Stimulated activated naive CD8-positive, alpha-beta T cell treated with anti-CD3 and anti-CD28 coated beads, Interleukin-15, Interleukin-2, amounts not matched to agents 100 ng/mL and 50 ng/mL, for 24 hours (primary cell): Measurements from ENCODE around the gene EPHB4.

Experiments
- H3K27ac Mint-ChIP-seq: one replicate; pipeline ENCODE4 v1.8.0; 2021; ENCODE audit warnings: mild to moderate bottlenecking, mixed read lengths
- H3K27me3 Mint-ChIP-seq: one replicate; pipeline ENCODE4 v1.8.0; 2021; ENCODE audit warnings: mixed read lengths
- H3K36me3 Mint-ChIP-seq: one replicate; pipeline ENCODE4 v1.8.0; 2021; ENCODE audit warnings: low read depth, mixed read lengths
- H3K4me1 Mint-ChIP-seq: one replicate; pipeline ENCODE4 v1.8.0; 2021; ENCODE audit warnings: low read depth, mixed read lengths
- H3K4me3 Mint-ChIP-seq: one replicate; pipeline ENCODE4 v1.8.0; 2021; ENCODE audit warnings: mild to moderate bottlenecking, mixed read lengths
- H3K9me3 Mint-ChIP-seq: one replicate; pipeline ENCODE4 v1.8.0; 2021; ENCODE audit warnings: mixed read lengths

The EPHB4 gene

GRCh38 chr7:100827330-100828226 is at the start of gene EPHB4:
Gene EPHB4, minus strand, starts transcription at chr7:100827523. Its CDS starts 493 bp downstream, at chr7:100827030.
- no peaks in the 10 kb centered on the region for H3K9me3 Mint-ChIP-seq
- peak within 1 kb of the TSS; percentile 77 for H3K4me3 Mint-ChIP-seq
- peaks cover 41% of the 10 kb centered on the region for H3K27me3 Mint-ChIP-seq
- H3K4me1 Mint-ChIP-seq, result peaks cover 17% of the 10 kb centered on the region
- no peaks in the 10 kb centered on the region for H3K36me3 Mint-ChIP-seq
- H3K27ac Mint-ChIP-seq, result peak within 1 kb of the TSS; percentile 52

- no peaks in the 10 kb centered on the region for H3K27me3 Mint-ChIP-seq
- H3K9me3 Mint-ChIP-seq, result no peaks in the 10 kb centered on the region
- peak overlapping the region; percentile 98 for H3K4me3 Mint-ChIP-seq
- H3K36me3 Mint-ChIP-seq, result peaks cover 70% of the 10 kb centered on the region
- peak overlapping the region; percentile 99 for H3K27ac Mint-ChIP-seq
- peaks cover 58% of the 10 kb centered on the region for H3K4me1 Mint-ChIP-seq
Measured at GRCh38 chr7:100875356-100875751, 48.0 kb upstream of the EPHB4 start.

GRCh38 chr7:100874577-100875355 is 47.4 kb upstream of the EPHB4 start, which contains the start of gene SRRT:
Gene SRRT, plus strand, starts transcription at chr7:100875103. Its CDS starts 488 bp downstream, at chr7:100875591.
- H3K27me3 Mint-ChIP-seq, result no peaks in the 10 kb centered on the region
- H3K9me3 Mint-ChIP-seq, result no peaks in the 10 kb centered on the region
- peaks cover 64% of the 10 kb centered on the region for H3K36me3 Mint-ChIP-seq
- H3K27ac Mint-ChIP-seq, result peak within 1 kb of the TSS; percentile 99
- H3K4me3 Mint-ChIP-seq, result peak within 1 kb of the TSS; percentile 98
- peaks cover 55% of the 10 kb centered on the region for H3K4me1 Mint-ChIP-seq

GRCh38 chr7:100874300-100874576 is 46.9 kb upstream of the EPHB4 start:
- H3K36me3 Mint-ChIP-seq, result peaks cover 59% of the 10 kb centered on the region
- no peaks in the 10 kb centered on the region for H3K27me3 Mint-ChIP-seq
- peaks cover 50% of the 10 kb centered on the region for H3K4me1 Mint-ChIP-seq

GRCh38 chr7:100873599-100874299 is 46.4 kb upstream of the EPHB4 start:
- H3K27ac Mint-ChIP-seq, result peak overlapping the region; percentile 99
- peaks cover 54% of the 10 kb centered on the region for H3K36me3 Mint-ChIP-seq
- H3K4me1 Mint-ChIP-seq, result peaks cover 45% of the 10 kb centered on the region
- no peaks in the 10 kb centered on the region for H3K27me3 Mint-ChIP-seq
- H3K9me3 Mint-ChIP-seq, result no peaks in the 10 kb centered on the region
- peak overlapping the region; percentile 98 for H3K4me3 Mint-ChIP-seq

More at GRCh38 chr7:100874300-100874576, 46.9 kb upstream of the EPHB4 start:
- H3K27ac Mint-ChIP-seq, result peak overlapping the region; percentile 99
- H3K4me3 Mint-ChIP-seq, result peak overlapping the region; percentile 98
- H3K9me3 Mint-ChIP-seq, result no peaks in the 10 kb centered on the region

- Mint-ChIP-seq H3K4me3 (peak overlapping the region; percentile 92), H3K27ac (peak overlapping the region; percentile 83), H3K4me1 (peaks cover 14% of the 10 kb centered on the region), H3K36me3 (peaks cover 21% of the 10 kb centered on the region), H3K9me3 (no peaks in the 10 kb centered on the region), H3K27me3 (no peaks in the 10 kb centered on the region)
Measured at GRCh38 chr7:100867776-100868485, 40.6 kb upstream of the EPHB4 start.

GRCh38 chr7:100867040-100867775 is 39.9 kb upstream of the EPHB4 start, which contains the start of gene TRIP6:
Gene TRIP6, plus strand, starts transcription at chr7:100867387. Its CDS starts 111 bp downstream, at chr7:100867498.
- no peaks in the 10 kb centered on the region for H3K27me3 Mint-ChIP-seq
- peaks cover 14% of the 10 kb centered on the region for H3K4me1 Mint-ChIP-seq
- H3K36me3 Mint-ChIP-seq, result peaks cover 23% of the 10 kb centered on the region
- H3K4me3 Mint-ChIP-seq, result peak within 1 kb of the TSS; percentile 92
- H3K9me3 Mint-ChIP-seq, result no peaks in the 10 kb centered on the region
- H3K27ac Mint-ChIP-seq, result peak within 1 kb of the TSS; percentile 94

- peaks cover 14% of the 10 kb centered on the region for H3K4me1 Mint-ChIP-seq
- H3K4me3 Mint-ChIP-seq, result peak overlapping the region; percentile 92
- H3K27me3 Mint-ChIP-seq, result no peaks in the 10 kb centered on the region
- H3K27ac Mint-ChIP-seq, result peak overlapping the region; percentile 94
- peaks cover 21% of the 10 kb centered on the region for H3K36me3 Mint-ChIP-seq
- no peaks in the 10 kb centered on the region for H3K9me3 Mint-ChIP-seq
Measured at GRCh38 chr7:100866729-100867039, 39.4 kb upstream of the EPHB4 start.

- H3K27ac Mint-ChIP-seq, result peak overlapping the region; percentile 40
Measured at GRCh38 chr7:100865938-100866728, 38.8 kb upstream of the EPHB4 start.

GRCh38 chr7:100865372-100865911 is 38.1 kb upstream of the EPHB4 start:
- Mint-ChIP-seq H3K4me3 (no peak overlapping the region), H3K27ac (no peak overlapping the region), H3K4me1 (peaks cover 14% of the 10 kb centered on the region), H3K9me3 (no peaks in the 10 kb centered on the region), H3K27me3 (no peaks in the 10 kb centered on the region), H3K36me3 (peaks cover 22% of the 10 kb centered on the region)

More at GRCh38 chr7:100865938-100866728, 38.8 kb upstream of the EPHB4 start:
- Mint-ChIP-seq H3K36me3 (peaks cover 17% of the 10 kb centered on the region), H3K4me3 (peak overlapping the region; percentile 92), H3K4me1 (peaks cover 14% of the 10 kb centered on the region), H3K9me3 (no peaks in the 10 kb centered on the region), H3K27me3 (no peaks in the 10 kb centered on the region)

GRCh38 chr7:100864263-100864845 is 37.0 kb upstream of the EPHB4 start:
- Mint-ChIP-seq H3K27ac (no peak overlapping the region), H3K27me3 (no peaks in the 10 kb centered on the region), H3K4me1 (peaks cover 14% of the 10 kb centered on the region), H3K9me3 (no peaks in the 10 kb centered on the region), H3K36me3 (peaks cover 29% of the 10 kb centered on the region), H3K4me3 (no peak overlapping the region)

- Mint-ChIP-seq H3K27me3 (no peaks in the 10 kb centered on the region), H3K4me3 (no peak overlapping the region), H3K4me1 (peaks cover 14% of the 10 kb centered on the region), H3K27ac (no peak overlapping the region), H3K9me3 (no peaks in the 10 kb centered on the region), H3K36me3 (peaks cover 29% of the 10 kb centered on the region)
Measured at GRCh38 chr7:100863406-100863950, 36.2 kb upstream of the EPHB4 start.
